Panc1 (cell line): ENCODE results near the gene B2M. TPM values are rescaled to one million over a fixed set of nuclear protein-coding genes. Genes with fewer than 3 reads are reported as not detected.
A peak's percentile ranks its signal among the peaks of the same experiment; 100 is the strongest.

Experiments
- ATAC-seq: fragments of 200-7000 bp; cut with Tn5 transposase; 2 replicates; pipeline ENCODE4 v1.9.1; 2020; ENCODE audit warnings: mild to moderate bottlenecking, moderate library complexity
- BruUV-seq: library from RNA; stranded (reverse); fragments of 400-500 nt; replicated peaks from 2 replicates; lab custom pipeline; 2021; lab: Mats Ljungman, UMichigan
- CTCF ChIA-PET: fragments of 300-600 bp; sonication (Branson Sonifier 250); formaldehyde crosslinking; loops from one replicate; lab custom pipeline; 2022; ENCODE audit warnings: antibody characterized with exemption; lab: Charles Lee
- POLR2A ChIA-PET: fragments of 300-600 bp; sonication (Branson Sonifier 250); formaldehyde crosslinking; loops from one replicate; lab custom pipeline; 2022; ENCODE audit warnings: antibody characterized with exemption; lab: Charles Lee
- DNase-seq: peaks from one replicate; pipeline ENCODE4 v3.0.0-alpha.2; 2010; ENCODE audit warnings: low read depth, low spot score
- H3K27ac ChIP-seq: 2 replicates; pipeline ENCODE4 v1.5.1; 2011; ENCODE audit warnings: mild to moderate bottlenecking, low read length, inconsistent platforms
- H3K27me3 ChIP-seq: fragments of 200-500 bp; sonication (Bioruptor generic); 2 replicates; pipeline ENCODE4 v1.6.0; 2014; ENCODE audit warnings: low read length, inconsistent platforms; ENCODE audit not compliant: control insufficient read depth, insufficient read depth
- H3K36me3 ChIP-seq: fragments of 200-500 bp; sonication (Bioruptor generic); 2 replicates; pipeline ENCODE4 v1.5.1; 2014; ENCODE audit warnings: inconsistent platforms, mild to moderate bottlenecking, low read length, moderate library complexity; ENCODE audit not compliant: control insufficient read depth, insufficient read depth
- H3K4me1 ChIP-seq: 2 replicates; pipeline ENCODE4 v1.5.1; 2011; ENCODE audit warnings: inconsistent platforms, mild to moderate bottlenecking, low read length, moderate library complexity; ENCODE audit not compliant: control insufficient read depth, insufficient read depth
- H3K4me3 ChIP-seq, 2 experiments: 2 replicates each; pipeline ENCODE4 v1.5.1; 2011 to 2012; ENCODE audit warnings: low read depth in 2 of 2, low read length in 2 of 2, mild to moderate bottlenecking in 2 of 2, inconsistent platforms in 1 of 2, moderate library complexity in 1 of 2
- H3K9me3 ChIP-seq: fragments of 200-500 bp; sonication (Bioruptor generic); 2 replicates; pipeline ENCODE4 v1.5.1; 2014; ENCODE audit warnings: low read depth, mild to moderate bottlenecking, inconsistent platforms, low read length, moderate library complexity; ENCODE audit not compliant: control insufficient read depth, insufficient read depth
- POLR2AphosphoS5 ChIP-seq: IDR thresholded peaks from 2 replicates; pipeline ENCODE4 v1.6.1; 2012; ENCODE audit warnings: mild to moderate bottlenecking, low read depth, low read length, moderate library complexity
- SIN3A ChIP-seq: IDR thresholded peaks from 2 replicates; pipeline ENCODE4 v1.6.1; 2012; ENCODE audit warnings: low read depth, mild to moderate bottlenecking, low read length, moderate library complexity, borderline replicate concordance; ENCODE audit not compliant: insufficient read depth
- TCF7L2 ChIP-seq: IDR thresholded peaks from 2 replicates; pipeline ENCODE4 v1.6.1; 2011; ENCODE audit warnings: mild to moderate bottlenecking, low read depth, low read length, inconsistent platforms
- in situ Hi-C: cut with HindIII; loops from 2 replicates; pipeline ENCODE4 v1.10.0; 2016; ENCODE audit warnings: low sequenced_read_pairs, low pct_unique_long_range_greater_than_20kb
- intact Hi-C: fragments of 100-400 bp; cut with micrococcal nuclease; formaldehyde crosslinking; loops from one replicate; pipeline ENCODE4 v1.10.0; 2022; ENCODE audit not compliant: unreplicated experiment
- total RNA-seq: library from RNA; stranded (reverse); gene quantifications from one replicate; pipeline ENCODE4 v1.2.1, GENCODE V29; 2021; ENCODE audit not compliant: unreplicated experiment
- TF ChIP-seq, protein P1 (sequence below): fragments of 450-650 bp; IDR thresholded peaks from 2 replicates; pipeline ENCODE4 v1.5.1; 2017; ENCODE audit warnings: mild to moderate bottlenecking
- TF ChIP-seq, protein P2 (sequence below), 2 experiments: IDR thresholded peaks; 2 replicates each; pipeline ENCODE4 v1.6.1; 2011 to 2012; ENCODE audit warnings: low read depth in 2 of 2, control low read depth in 1 of 2, low read length in 1 of 2, mild to moderate bottlenecking in 1 of 2, moderate library complexity in 1 of 2; ENCODE audit not compliant: insufficient read depth in 1 of 2

B2M gene
- total RNA-seq, 1 experiment from 2014 or later, result 914 TPM

DNA sequence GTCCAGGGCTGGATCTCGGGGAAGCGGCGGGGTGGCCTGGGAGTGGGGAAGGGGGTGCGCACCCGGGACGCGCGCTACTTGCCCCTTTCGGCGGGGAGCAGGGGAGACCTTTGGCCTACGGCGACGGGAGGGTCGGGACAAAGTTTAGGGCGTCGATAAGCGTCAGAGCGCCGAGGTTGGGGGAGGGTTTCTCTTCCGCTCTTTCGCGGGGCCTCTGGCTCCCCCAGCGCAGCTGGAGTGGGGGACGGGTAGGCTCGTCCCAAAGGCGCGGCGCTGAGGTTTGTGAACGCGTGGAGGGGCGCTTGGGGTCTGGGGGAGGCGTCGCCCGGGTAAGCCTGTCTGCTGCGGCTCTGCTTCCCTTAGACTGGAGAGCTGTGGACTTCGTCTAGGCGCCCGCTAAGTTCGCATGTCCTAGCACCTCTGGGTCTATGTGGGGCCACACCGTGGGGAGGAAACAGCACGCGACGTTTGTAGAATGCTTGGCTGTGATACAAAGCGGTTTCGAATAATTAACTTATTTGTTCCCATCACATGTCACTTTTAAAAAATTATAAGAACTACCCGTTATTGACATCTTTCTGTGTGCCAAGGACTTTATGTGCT is 527 bp downstream of the B2M start:
- BruUV-seq, result no TSS peak
- Histone ChIP-seq H3K36me3 (peaks cover 19% of the 10 kb centered on the region), H3K9me3 (no peaks in the 10 kb centered on the region), H3K4me3 (peak overlapping the region; percentile 76 to 99), H3K4me1 (peaks cover 23% of the 10 kb centered on the region), H3K27me3 (no peaks in the 10 kb centered on the region), H3K27ac (peak overlapping the region; percentile 94)
- TF ChIP-seq, protein P1, sequence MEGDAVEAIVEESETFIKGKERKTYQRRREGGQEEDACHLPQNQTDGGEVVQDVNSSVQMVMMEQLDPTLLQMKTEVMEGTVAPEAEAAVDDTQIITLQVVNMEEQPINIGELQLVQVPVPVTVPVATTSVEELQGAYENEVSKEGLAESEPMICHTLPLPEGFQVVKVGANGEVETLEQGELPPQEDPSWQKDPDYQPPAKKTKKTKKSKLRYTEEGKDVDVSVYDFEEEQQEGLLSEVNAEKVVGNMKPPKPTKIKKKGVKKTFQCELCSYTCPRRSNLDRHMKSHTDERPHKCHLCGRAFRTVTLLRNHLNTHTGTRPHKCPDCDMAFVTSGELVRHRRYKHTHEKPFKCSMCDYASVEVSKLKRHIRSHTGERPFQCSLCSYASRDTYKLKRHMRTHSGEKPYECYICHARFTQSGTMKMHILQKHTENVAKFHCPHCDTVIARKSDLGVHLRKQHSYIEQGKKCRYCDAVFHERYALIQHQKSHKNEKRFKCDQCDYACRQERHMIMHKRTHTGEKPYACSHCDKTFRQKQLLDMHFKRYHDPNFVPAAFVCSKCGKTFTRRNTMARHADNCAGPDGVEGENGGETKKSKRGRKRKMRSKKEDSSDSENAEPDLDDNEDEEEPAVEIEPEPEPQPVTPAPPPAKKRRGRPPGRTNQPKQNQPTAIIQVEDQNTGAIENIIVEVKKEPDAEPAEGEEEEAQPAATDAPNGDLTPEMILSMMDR, result no peak
- TF ChIP-seq, protein P2, sequence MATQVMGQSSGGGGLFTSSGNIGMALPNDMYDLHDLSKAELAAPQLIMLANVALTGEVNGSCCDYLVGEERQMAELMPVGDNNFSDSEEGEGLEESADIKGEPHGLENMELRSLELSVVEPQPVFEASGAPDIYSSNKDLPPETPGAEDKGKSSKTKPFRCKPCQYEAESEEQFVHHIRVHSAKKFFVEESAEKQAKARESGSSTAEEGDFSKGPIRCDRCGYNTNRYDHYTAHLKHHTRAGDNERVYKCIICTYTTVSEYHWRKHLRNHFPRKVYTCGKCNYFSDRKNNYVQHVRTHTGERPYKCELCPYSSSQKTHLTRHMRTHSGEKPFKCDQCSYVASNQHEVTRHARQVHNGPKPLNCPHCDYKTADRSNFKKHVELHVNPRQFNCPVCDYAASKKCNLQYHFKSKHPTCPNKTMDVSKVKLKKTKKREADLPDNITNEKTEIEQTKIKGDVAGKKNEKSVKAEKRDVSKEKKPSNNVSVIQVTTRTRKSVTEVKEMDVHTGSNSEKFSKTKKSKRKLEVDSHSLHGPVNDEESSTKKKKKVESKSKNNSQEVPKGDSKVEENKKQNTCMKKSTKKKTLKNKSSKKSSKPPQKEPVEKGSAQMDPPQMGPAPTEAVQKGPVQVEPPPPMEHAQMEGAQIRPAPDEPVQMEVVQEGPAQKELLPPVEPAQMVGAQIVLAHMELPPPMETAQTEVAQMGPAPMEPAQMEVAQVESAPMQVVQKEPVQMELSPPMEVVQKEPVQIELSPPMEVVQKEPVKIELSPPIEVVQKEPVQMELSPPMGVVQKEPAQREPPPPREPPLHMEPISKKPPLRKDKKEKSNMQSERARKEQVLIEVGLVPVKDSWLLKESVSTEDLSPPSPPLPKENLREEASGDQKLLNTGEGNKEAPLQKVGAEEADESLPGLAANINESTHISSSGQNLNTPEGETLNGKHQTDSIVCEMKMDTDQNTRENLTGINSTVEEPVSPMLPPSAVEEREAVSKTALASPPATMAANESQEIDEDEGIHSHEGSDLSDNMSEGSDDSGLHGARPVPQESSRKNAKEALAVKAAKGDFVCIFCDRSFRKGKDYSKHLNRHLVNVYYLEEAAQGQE (IDR thresholded peaks at IDR 0.05; ENCODE audit: insufficient read depth in 1 of 2, low read depth in 2 of 2, low read length in 1 of 2), result no peak
- TF ChIP-seq SIN3A (no peak), POLR2AphosphoS5 (no peak), TCF7L2 (no peak)
- intact Hi-C loops, result no loop called here
- CTCF ChIA-PET, result interaction anchor here (0.6 to 2.8 kb wide), 3 partner anchors 25 to 145 kb away, joined by 3 to 44 read pairs (median 4); partner anchors contain the start of genes SPG11 and TRIM69
- ATAC-seq, result peak; percentile 62
- DNase-seq, result no peak
- in situ Hi-C loops, result no loop called here
- POLR2A ChIA-PET, result interaction anchor here (0.6 to 3.8 kb wide), 2 partner anchors 17 to 26 kb away, joined by 6 to 28 read pairs; no protein-coding TSS in a partner anchor

DNA sequence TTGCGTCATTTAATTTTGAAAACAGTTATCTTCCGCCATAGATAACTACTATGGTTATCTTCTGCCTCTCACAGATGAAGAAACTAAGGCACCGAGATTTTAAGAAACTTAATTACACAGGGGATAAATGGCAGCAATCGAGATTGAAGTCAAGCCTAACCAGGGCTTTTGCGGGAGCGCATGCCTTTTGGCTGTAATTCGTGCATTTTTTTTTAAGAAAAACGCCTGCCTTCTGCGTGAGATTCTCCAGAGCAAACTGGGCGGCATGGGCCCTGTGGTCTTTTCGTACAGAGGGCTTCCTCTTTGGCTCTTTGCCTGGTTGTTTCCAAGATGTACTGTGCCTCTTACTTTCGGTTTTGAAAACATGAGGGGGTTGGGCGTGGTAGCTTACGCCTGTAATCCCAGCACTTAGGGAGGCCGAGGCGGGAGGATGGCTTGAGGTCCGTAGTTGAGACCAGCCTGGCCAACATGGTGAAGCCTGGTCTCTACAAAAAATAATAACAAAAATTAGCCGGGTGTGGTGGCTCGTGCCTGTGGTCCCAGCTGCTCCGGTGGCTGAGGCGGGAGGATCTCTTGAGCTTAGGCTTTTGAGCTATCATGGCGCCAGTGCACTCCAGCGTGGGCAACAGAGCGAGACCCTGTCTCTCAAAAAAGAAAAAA is 1.2 kb downstream of the B2M start:
- intact Hi-C loops (no loop called here), in situ Hi-C loops (no loop called here)
- Histone ChIP-seq H3K27ac (peak overlapping the region; percentile 94), H3K36me3 (peaks cover 24% of the 10 kb centered on the region), H3K4me1 (peaks cover 25% of the 10 kb centered on the region), H3K4me3 (peak overlapping the region; percentile 76 to 99), H3K27me3 (no peaks in the 10 kb centered on the region), H3K9me3 (no peaks in the 10 kb centered on the region)
- CTCF ChIA-PET, result interaction anchor here (0.6 to 2.8 kb wide), 5 partner anchors 9 to 50 kb away, joined by 3 to 44 read pairs (median 5); partner anchors contain the start of gene TRIM69
- DNase-seq (no peak), ATAC-seq (peak; percentile 42; the same call in 1 of the 2 replicates)
- TF ChIP-seq POLR2AphosphoS5 (no peak), TCF7L2 (no peak), SIN3A (no peak)
- TF ChIP-seq, protein P2 (IDR thresholded peaks at IDR 0.05; ENCODE audit: insufficient read depth in 1 of 2, low read depth in 2 of 2, low read length in 1 of 2), result no peak
- TF ChIP-seq, protein P1, result no peak
- BruUV-seq, result TSS peak; percentile 81
- POLR2A ChIA-PET, result interaction anchor here (0.6 to 3.8 kb wide), 6 partner anchors 16 to 123 kb away, joined by 4 to 28 read pairs (median 6); partner anchors contain the start of gene SPG11
